Caco-2 (cell line): ENCODE measurements around the gene DBH. TPM values are rescaled to one million over a fixed set of nuclear protein-coding genes. Genes with fewer than 3 reads are reported as not detected.

Experiments
- BruUV-seq: library from RNA; stranded (reverse); fragments of 400-500 nt; replicated peaks from 2 replicates; lab custom pipeline; 2021; lab: Mats Ljungman, UMichigan
- CTCF ChIA-PET: fragments of 300-600 bp; sonication (Branson Sonifier 250); formaldehyde crosslinking; loops from one replicate; lab custom pipeline; 2022; ENCODE audit warnings: antibody characterized with exemption; lab: Charles Lee
- POLR2A ChIA-PET: fragments of 300-600 bp; sonication (Branson Sonifier 250); formaldehyde crosslinking; loops from one replicate; lab custom pipeline; 2022; ENCODE audit warnings: antibody characterized with exemption; lab: Charles Lee
- DNase-seq, 2 experiments: peaks; one replicate each; pipeline versions ENCODE4 v3.0.0 to v3.0.0-alpha.2; 2020 to 2022
- H3K27me3 ChIP-seq: replicated peaks from 2 replicates; pipeline ENCODE4 v1.6.0; 2011; ENCODE audit warnings: low read length; ENCODE audit not compliant: control insufficient read depth, insufficient read depth
- H3K36me3 ChIP-seq: 2 replicates; pipeline ENCODE4 v1.5.1; 2011; ENCODE audit warnings: low read length; ENCODE audit not compliant: control insufficient read depth, insufficient read depth
- H3K4me1 ChIP-seq: fragments of 250-450 bp; sonication (Bioruptor Pico); 2 replicates; pipeline ENCODE4 v1.5.1; 2020; ENCODE audit warnings: mild to moderate bottlenecking
- H3K4me3 ChIP-seq: 2 replicates; pipeline ENCODE4 v1.5.1; 2011; ENCODE audit warnings: low read depth, mild to moderate bottlenecking, control low read depth, low read length
- H3K9me3 ChIP-seq: fragments of 250-450 bp; sonication (Bioruptor Pico); 2 replicates; pipeline ENCODE4 v1.5.1; 2020; ENCODE audit warnings: mild to moderate bottlenecking, moderate library complexity
- H3K27ac Mint-ChIP-seq: one replicate; pipeline ENCODE4 v1.8.0; 2022; ENCODE audit warnings: mixed read lengths; ENCODE audit not compliant: unreplicated experiment
- H3K27me3 Mint-ChIP-seq: one replicate; pipeline ENCODE4 v1.8.0; 2022; ENCODE audit warnings: mixed read lengths; ENCODE audit not compliant: insufficient read depth, unreplicated experiment
- H3K36me3 Mint-ChIP-seq: one replicate; pipeline ENCODE4 v1.8.0; 2022; ENCODE audit warnings: mild to moderate bottlenecking, mixed read lengths; ENCODE audit not compliant: insufficient read depth, unreplicated experiment
- H3K4me1 Mint-ChIP-seq: one replicate; pipeline ENCODE4 v1.8.0; 2022; ENCODE audit warnings: low read depth, mixed read lengths; ENCODE audit not compliant: unreplicated experiment
- H3K4me3 Mint-ChIP-seq: one replicate; pipeline ENCODE4 v1.8.0; 2022; ENCODE audit warnings: mild to moderate bottlenecking, moderate library complexity, mixed read lengths; ENCODE audit not compliant: unreplicated experiment
- H3K9me3 Mint-ChIP-seq: one replicate; pipeline ENCODE4 v1.8.0; 2022; ENCODE audit warnings: mixed read lengths; ENCODE audit not compliant: unreplicated experiment
- intact Hi-C: fragments of 100-400 bp; cut with micrococcal nuclease; formaldehyde crosslinking; loops from one replicate; pipeline ENCODE4 v1.10.0; 2022; ENCODE audit not compliant: unreplicated experiment
- total RNA-seq: library from RNA; stranded (reverse); gene quantifications from 2 replicates; pipeline ENCODE4 v1.2.3, GENCODE V29; 2022
- TF ChIP-seq, protein P1 (sequence below), 2 experiments: fragments of 200-600 bp in 1 of 2; IDR thresholded peaks; 1 replicate in 1 of 2; 2 replicates in 1 of 2; pipeline versions ENCODE4 v1.5.1 to v1.8.0; 2011 to 2022; ENCODE audit warnings: antibody characterized with exemption in 1 of 2, control low read depth in 1 of 2, inconsistent platforms in 1 of 2, low read depth in 1 of 2, low read length in 1 of 2, mild to moderate bottlenecking in 1 of 2, moderate library complexity in 1 of 2; ENCODE audit not compliant: insufficient read depth in 1 of 2, severe bottlenecking in 1 of 2, unreplicated experiment in 1 of 2

Gene DBH
- total RNA-seq, 1 experiment from 2014 or later, result not detected

DNA sequence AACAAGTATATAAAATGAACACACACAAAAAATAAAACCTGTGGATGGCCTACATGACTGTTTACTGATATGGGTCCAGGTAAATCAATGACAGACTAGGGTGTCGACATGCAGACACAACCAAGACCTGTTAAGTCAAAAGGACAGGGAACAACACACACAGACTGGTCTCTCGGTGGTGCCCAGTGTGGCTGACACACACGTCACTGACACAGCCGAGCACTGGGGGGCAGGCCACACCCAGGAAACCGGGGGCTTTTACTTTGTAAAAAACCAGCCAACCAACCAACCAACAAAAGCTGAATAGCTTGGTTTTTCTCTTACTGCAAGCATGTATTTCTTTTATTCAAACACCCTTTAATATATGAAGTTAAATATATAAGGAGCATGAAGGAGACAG, 31.9 kb upstream of the DBH start:
- Mint-ChIP-seq H3K36me3 (no peaks in the 10 kb centered on the region), H3K9me3 (no peaks in the 10 kb centered on the region), H3K27ac (no peak overlapping the region), H3K4me3 (no peak overlapping the region), H3K27me3 (peaks cover 7% of the 10 kb centered on the region), H3K4me1 (no peaks in the 10 kb centered on the region)
- no peaks in the 10 kb centered on the region; the same call in none of the 2 replicates for H3K27me3 ChIP-seq
- ChIA-PET POLR2A (no interaction called here), CTCF (interaction anchor here (0.7 to 1.0 kb wide), 2 partner anchors 105 to 123 kb away, joined by 4 to 6 read pairs; no protein-coding TSS in a partner anchor)
- TF ChIP-seq, protein P1, sequence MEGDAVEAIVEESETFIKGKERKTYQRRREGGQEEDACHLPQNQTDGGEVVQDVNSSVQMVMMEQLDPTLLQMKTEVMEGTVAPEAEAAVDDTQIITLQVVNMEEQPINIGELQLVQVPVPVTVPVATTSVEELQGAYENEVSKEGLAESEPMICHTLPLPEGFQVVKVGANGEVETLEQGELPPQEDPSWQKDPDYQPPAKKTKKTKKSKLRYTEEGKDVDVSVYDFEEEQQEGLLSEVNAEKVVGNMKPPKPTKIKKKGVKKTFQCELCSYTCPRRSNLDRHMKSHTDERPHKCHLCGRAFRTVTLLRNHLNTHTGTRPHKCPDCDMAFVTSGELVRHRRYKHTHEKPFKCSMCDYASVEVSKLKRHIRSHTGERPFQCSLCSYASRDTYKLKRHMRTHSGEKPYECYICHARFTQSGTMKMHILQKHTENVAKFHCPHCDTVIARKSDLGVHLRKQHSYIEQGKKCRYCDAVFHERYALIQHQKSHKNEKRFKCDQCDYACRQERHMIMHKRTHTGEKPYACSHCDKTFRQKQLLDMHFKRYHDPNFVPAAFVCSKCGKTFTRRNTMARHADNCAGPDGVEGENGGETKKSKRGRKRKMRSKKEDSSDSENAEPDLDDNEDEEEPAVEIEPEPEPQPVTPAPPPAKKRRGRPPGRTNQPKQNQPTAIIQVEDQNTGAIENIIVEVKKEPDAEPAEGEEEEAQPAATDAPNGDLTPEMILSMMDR (IDR thresholded peaks at IDR 0.05; ENCODE audit: insufficient read depth in 1 of 2, low read depth in 1 of 2, low read length in 1 of 2, severe bottlenecking in 1 of 2, unreplicated experiment in 1 of 2), result peak in 1 of 2 experiments; percentile 30
- BruUV-seq, result no TSS peak
- no peak overlapping the region for H3K4me3 ChIP-seq
- H3K9me3 ChIP-seq, result no peaks in the 10 kb centered on the region
- intact Hi-C loops, result loop anchor here (2.0 kb wide), 1 partner anchor 123 kb away; no protein-coding TSS in a partner anchor
- DNase-seq, result peak in 1 of 2 experiments; percentile 38
- no peaks in the 10 kb centered on the region for H3K36me3 ChIP-seq
- H3K4me1 ChIP-seq, result no peaks in the 10 kb centered on the region

DNA sequence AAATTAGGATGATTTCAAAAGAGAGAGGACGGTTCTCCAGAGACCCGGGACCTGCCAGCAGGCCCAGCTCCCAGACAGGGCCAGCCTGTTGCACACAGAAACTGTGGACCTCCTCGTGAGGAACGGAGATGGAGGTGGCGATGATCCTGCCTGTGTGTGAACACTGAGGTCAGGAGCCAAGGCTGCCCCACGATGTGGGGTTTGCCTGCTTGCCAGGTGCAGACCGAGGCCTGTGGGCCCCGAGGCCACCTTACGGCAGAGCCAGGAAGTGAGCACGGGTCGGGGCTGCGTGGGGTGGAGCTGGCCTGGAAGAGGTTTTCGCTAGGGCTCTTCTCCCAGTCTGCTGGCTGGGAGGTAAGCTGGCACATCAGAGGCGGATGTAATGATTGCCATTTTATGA, 31.3 kb upstream of the DBH start:
- Mint-ChIP-seq H3K9me3 (no peaks in the 10 kb centered on the region), H3K36me3 (no peaks in the 10 kb centered on the region), H3K4me1 (no peaks in the 10 kb centered on the region), H3K27ac (no peak overlapping the region), H3K4me3 (no peak overlapping the region), H3K27me3 (peaks cover 11% of the 10 kb centered on the region)
- Histone ChIP-seq H3K4me1 (no peaks in the 10 kb centered on the region), H3K36me3 (no peaks in the 10 kb centered on the region), H3K9me3 (no peaks in the 10 kb centered on the region), H3K4me3 (no peak overlapping the region), H3K27me3 (no peaks in the 10 kb centered on the region; the same call in none of the 2 replicates)
- intact Hi-C loops, result loop anchor here (2.0 kb wide), 1 partner anchor 122 kb away; no protein-coding TSS in a partner anchor
- DNase-seq, result no peak
- ChIA-PET POLR2A (no interaction called here), CTCF (interaction anchor here (0.7 to 1.0 kb wide), 2 partner anchors 104 to 122 kb away, joined by 4 to 6 read pairs; no protein-coding TSS in a partner anchor)
- BruUV-seq, result no TSS peak
- TF ChIP-seq, protein P1 (IDR thresholded peaks at IDR 0.05; ENCODE audit: insufficient read depth in 1 of 2, low read depth in 1 of 2, low read length in 1 of 2, severe bottlenecking in 1 of 2, unreplicated experiment in 1 of 2), result no peak

DNA sequence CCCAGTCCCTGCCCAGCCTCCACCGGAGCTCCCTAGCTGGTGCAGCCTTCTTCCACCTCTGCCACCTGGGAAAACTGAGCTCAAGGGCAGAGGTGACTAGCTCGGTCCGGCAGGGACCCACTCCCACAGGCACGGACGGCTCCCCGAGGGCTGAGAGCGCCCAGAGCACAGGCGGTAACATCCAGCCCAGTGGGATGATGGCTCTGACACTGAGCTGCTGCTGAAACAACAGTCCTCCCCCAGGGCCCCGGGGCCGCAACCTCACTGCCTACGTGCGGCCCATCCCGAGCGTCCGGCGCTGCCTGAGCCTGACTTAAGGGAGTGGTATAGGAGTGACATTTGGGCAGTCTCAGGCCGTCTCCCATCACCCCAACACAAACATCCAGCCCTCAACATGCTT, 30.7 kb upstream of the DBH start:
- Mint-ChIP-seq H3K4me3 (no peak overlapping the region), H3K4me1 (no peaks in the 10 kb centered on the region), H3K27ac (no peak overlapping the region), H3K36me3 (no peaks in the 10 kb centered on the region), H3K9me3 (no peaks in the 10 kb centered on the region), H3K27me3 (peaks cover 12% of the 10 kb centered on the region)
- Histone ChIP-seq H3K4me3 (no peak overlapping the region), H3K4me1 (no peaks in the 10 kb centered on the region), H3K9me3 (no peaks in the 10 kb centered on the region), H3K36me3 (no peaks in the 10 kb centered on the region), H3K27me3 (no peaks in the 10 kb centered on the region; the same call in none of the 2 replicates)
- BruUV-seq, result no TSS peak
- TF ChIP-seq, protein P1 (IDR thresholded peaks at IDR 0.05; ENCODE audit: insufficient read depth in 1 of 2, low read depth in 1 of 2, low read length in 1 of 2, severe bottlenecking in 1 of 2, unreplicated experiment in 1 of 2), result no peak
- POLR2A ChIA-PET, result no interaction called here
- CTCF ChIA-PET, result no interaction called here
- no peak for DNase-seq
- intact Hi-C loops, result loop anchor here (2.0 kb wide), 1 partner anchor 121 kb away; no protein-coding TSS in a partner anchor
